Bronchial epithelial cell (primary cell): ENCODE data around the gene LILRB5. TPM values are rescaled to one million over a fixed set of nuclear protein-coding genes. Genes with fewer than 3 reads are reported as not detected.

Experiments used
- DNase-seq: peaks from one replicate; pipeline ENCODE4 v3.0.0-alpha.2; 2010; ENCODE audit warnings: low read depth
- FAIRE-seq: peaks from 2 replicates; lab custom pipeline; 2011; peaks lifted over from hg19 to GRCh38; lab: Jason Lieb, UNC
- H3K27me3 ChIP-seq: 2 replicates; pipeline ENCODE4 v1.5.1; 2011; ENCODE audit warnings: low read length; ENCODE audit not compliant: control insufficient read depth, insufficient read depth
- H3K36me3 ChIP-seq: 2 replicates; pipeline ENCODE4 v1.5.1; 2011; ENCODE audit warnings: low read length; ENCODE audit not compliant: control insufficient read depth, insufficient read depth
- H3K4me3 ChIP-seq: 2 replicates; pipeline ENCODE4 v1.5.1; 2011; ENCODE audit warnings: mild to moderate bottlenecking, low read depth, low read length, control low read depth
- total RNA-seq: library from RNA; depleted of rRNA; stranded (reverse); fragments of >200 nt; gene quantifications from 2 replicates; pipeline ENCODE4 v1.2.1, GENCODE V29; 2014
- TF ChIP-seq, protein P1 (sequence below): IDR thresholded peaks from 2 replicates; pipeline ENCODE4 v1.5.1; 2011; ENCODE audit warnings: mild to moderate bottlenecking, moderate library complexity, low read length, control low read depth, inconsistent platforms; ENCODE audit not compliant: insufficient read depth, severe bottlenecking

The LILRB5 gene
- total RNA-seq, 1 donor from 2014 or later = not detected

DNA sequence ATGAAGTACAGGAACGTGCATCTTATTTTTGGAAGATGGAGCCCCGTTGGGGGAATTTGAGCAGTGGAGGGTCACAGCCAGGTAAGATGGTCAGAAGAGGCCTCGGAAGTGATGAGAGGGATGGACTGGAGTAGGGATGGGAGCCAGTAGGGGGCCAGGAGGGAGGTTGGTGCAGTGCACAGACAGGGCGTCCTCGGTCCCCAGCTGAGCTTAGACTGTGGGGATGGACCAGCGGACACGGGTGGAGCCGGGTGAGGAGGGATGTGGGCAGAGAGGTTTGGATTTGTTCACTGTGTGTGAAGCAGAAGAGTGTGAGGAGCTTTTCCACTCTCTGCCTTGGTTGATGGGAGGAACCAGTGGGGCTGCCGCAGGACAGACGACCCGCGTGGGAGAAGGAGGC, 45.8 kb downstream of the LILRB5 start:
- no peak for DNase-seq

DNA sequence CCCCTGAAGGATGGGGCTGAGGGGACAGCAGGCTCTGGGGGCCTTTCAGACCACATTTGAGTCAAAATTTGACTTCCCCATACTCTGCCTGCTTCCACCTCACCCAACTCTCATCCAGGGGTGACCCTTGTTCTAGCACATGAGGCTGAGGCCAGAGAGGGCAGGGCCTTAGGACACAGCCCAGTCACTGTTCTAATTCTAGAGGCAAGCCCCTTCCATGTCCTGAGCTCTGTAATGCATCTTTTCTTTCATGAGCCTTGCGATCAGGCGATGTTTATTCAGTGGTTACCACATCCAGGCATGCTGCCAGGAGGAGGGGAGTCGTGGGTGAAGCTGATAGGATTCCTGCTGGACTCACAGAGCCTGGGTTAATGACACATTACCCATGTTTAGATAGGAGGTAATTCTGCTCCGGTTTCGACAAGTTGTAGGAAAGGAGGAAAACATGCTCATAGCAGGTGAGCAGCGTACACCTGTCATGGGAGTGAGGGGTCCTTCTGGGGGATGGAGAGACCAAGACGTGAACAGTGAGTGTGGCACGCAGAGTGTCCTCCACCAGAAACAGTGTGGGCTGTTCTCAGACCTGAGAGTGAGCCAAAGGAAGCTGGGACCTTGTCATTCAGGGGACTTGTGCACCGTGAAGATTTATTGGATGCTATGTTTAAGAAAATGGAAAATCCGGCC, 47.1 kb downstream of the LILRB5 start:
- Histone ChIP-seq H3K36me3 (peaks cover 21% of the 10 kb centered on the region), H3K4me3 (no peak overlapping the region), H3K27me3 (no peaks in the 10 kb centered on the region)
- TF ChIP-seq, protein P1, sequence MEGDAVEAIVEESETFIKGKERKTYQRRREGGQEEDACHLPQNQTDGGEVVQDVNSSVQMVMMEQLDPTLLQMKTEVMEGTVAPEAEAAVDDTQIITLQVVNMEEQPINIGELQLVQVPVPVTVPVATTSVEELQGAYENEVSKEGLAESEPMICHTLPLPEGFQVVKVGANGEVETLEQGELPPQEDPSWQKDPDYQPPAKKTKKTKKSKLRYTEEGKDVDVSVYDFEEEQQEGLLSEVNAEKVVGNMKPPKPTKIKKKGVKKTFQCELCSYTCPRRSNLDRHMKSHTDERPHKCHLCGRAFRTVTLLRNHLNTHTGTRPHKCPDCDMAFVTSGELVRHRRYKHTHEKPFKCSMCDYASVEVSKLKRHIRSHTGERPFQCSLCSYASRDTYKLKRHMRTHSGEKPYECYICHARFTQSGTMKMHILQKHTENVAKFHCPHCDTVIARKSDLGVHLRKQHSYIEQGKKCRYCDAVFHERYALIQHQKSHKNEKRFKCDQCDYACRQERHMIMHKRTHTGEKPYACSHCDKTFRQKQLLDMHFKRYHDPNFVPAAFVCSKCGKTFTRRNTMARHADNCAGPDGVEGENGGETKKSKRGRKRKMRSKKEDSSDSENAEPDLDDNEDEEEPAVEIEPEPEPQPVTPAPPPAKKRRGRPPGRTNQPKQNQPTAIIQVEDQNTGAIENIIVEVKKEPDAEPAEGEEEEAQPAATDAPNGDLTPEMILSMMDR = no peak
- FAIRE-seq (peak; percentile 92), DNase-seq (peak; percentile 96)

More for the DNA sequence above, 45.8 kb downstream of the LILRB5 start:
- Histone ChIP-seq H3K27me3 (no peaks in the 10 kb centered on the region), H3K4me3 (no peak overlapping the region), H3K36me3 (peaks cover 14% of the 10 kb centered on the region)
- no peak for FAIRE-seq
- TF ChIP-seq, protein P1 = no peak

DNA sequence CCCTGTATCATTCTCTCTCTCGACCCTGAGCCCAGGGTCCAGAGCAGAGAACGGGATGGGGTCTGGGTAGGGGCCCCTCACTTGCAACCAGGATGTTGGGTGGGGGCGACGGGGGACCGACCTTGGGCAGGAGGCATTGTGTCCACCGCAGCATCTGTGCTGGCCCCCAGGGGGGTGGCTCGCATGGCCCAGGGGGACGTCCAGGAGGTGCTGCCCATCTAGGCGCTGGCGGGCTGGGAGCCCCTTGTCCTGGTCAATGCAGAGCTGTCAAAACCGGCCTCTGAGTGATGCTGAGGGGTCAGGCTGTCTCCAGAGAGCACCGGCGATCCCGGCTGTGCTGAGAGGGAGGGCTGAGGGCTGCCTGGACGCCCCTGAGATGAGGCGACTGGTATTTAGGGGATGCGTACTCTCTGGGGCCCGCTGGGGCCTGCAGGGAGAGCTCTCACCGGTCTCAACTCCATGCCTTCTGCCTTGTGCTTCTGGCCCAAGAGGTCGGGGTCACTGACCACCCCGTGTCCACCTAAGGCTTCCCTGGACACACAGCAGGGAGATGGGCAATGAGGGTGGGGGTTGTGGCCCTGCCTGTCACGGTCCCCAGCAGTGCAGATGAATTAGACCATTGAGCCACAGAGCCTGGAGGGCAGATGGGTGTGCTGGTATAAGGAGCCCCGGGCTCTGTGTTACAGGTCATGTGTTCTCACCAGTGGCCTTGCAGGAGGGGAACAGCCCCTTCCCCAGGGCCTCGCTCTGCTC, 47.8 kb downstream of the LILRB5 start:
- TF ChIP-seq, protein P1 = no peak
- DNase-seq = no peak
- no peak for FAIRE-seq
- H3K4me3 ChIP-seq = no peak overlapping the region
- H3K36me3 ChIP-seq = peaks cover 28% of the 10 kb centered on the region
- H3K27me3 ChIP-seq = no peaks in the 10 kb centered on the region

DNA sequence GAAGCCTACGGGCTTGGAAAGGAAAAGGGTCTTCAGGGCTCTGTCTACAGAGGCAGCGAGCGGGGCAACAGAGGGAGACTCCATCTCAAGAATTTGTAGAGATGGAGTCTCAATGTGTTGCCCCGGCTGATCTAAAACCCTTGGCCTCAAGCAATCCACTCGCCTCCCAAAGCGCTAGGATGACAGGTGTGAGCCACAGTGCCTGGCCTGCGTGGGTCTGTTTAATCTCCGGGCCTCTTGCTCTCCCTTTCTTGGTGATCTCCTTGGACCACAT, 48.4 kb downstream of the LILRB5 start:
- FAIRE-seq = no peak
- DNase-seq = no peak
- peaks cover 32% of the 10 kb centered on the region for H3K36me3 ChIP-seq
- no peak overlapping the region for H3K4me3 ChIP-seq
- TF ChIP-seq, protein P1 = no peak
- no peaks in the 10 kb centered on the region for H3K27me3 ChIP-seq

DNA sequence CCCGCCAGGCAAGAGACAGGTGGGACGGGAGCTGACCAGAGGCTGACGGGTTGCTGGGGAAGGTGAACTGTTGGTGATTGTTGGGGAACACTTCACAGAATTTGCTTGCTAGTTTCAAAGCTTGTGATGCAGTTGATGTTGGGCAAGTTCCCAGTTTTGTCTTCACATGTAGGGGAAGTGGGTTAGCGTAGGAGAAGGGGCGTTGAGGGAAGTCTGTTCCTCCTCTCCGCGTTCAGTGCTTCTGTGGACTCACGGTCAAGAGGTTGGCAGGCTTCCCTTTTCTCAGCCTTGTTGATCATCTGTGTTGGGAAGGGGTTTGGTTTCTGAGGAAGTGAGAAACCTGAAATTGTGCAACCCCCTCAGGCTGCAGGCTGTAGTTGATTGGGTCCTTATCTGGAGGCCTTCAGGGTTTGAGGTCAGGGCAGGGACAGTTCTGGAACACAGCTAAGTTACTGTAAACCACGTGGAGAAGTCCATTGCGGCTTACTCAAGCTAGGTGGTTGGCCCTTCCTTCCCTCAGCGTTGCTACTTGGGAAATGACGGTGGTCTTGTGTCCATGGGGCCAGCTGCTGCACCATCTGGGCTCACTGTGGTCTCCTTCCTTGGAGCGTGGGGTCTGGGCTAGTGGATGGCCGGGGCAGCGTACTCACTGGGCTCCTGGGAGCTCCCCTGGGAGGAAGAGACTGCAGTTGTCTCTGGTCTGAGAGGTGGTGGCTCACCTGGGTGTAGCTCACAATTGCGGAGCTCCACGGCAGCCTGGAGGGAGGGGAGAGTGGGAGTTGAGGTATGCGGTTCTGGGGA, 48.9 kb downstream of the LILRB5 start:
- no peak for FAIRE-seq
- no peak overlapping the region for H3K4me3 ChIP-seq
- H3K27me3 ChIP-seq = no peaks in the 10 kb centered on the region
- peaks cover 37% of the 10 kb centered on the region for H3K36me3 ChIP-seq
- TF ChIP-seq, protein P1 = no peak
- peak; percentile 43 for DNase-seq
